Colon (tissue), 2 donors: ENCODE data around the gene ZBTB44.
"Not testable (repeated sequence)": the region's sequence is repeated elsewhere in the genome, so short reads cannot be mapped to it uniquely, and the experiment has no call there.

ENCODE experiments used
- FAIRE-seq: peaks from 2 replicates; lab custom pipeline; 2012; peaks lifted over from hg19 to GRCh38; lab: Jason Lieb, UNC
- donor health status: control.
- donor health status: control.

ZBTB44 gene

GRCh38 chr11:130249929-130250328, 64.8 kb downstream of the ZBTB44 start:
- not testable (repeated sequence) for FAIRE-seq

- no peak for FAIRE-seq
Measured at GRCh38 chr11:130249371-130249770, 65.3 kb downstream of the ZBTB44 start.

GRCh38 chr11:130247319-130247718, 67.4 kb downstream of the ZBTB44 start:
- no peak for FAIRE-seq

GRCh38 chr11:130246738-130247137, 68.0 kb downstream of the ZBTB44 start:
- no peak for FAIRE-seq

- no peak for FAIRE-seq
Measured at GRCh38 chr11:130246270-130246669, 68.4 kb downstream of the ZBTB44 start.

- FAIRE-seq, result not testable (repeated sequence)
Measured at GRCh38 chr11:130245375-130245774, 69.3 kb downstream of the ZBTB44 start.

GRCh38 chr11:130244848-130245247, 69.9 kb downstream of the ZBTB44 start:
- no peak for FAIRE-seq

- FAIRE-seq, result no peak
Measured at GRCh38 chr11:130243816-130244215, 70.9 kb downstream of the ZBTB44 start.

- FAIRE-seq, result no peak
Measured at GRCh38 chr11:130241713-130242112, 73.0 kb downstream of the ZBTB44 start.

GRCh38 chr11:130237282-130238006, 77.3 kb downstream of the ZBTB44 start:
- FAIRE-seq, result no peak

GRCh38 chr11:130234315-130234714, 80.4 kb downstream of the ZBTB44 start:
- FAIRE-seq, result no peak

- FAIRE-seq, result not testable (repeated sequence)
Measured at GRCh38 chr11:130233888-130234287, 80.8 kb downstream of the ZBTB44 start.

GRCh38 chr11:130233486-130233885, 81.2 kb downstream of the ZBTB44 start:
- not testable (repeated sequence) for FAIRE-seq

- no peak for FAIRE-seq
Measured at GRCh38 chr11:130227373-130227772, 87.3 kb downstream of the ZBTB44 start.

GRCh38 chr11:130223291-130223971, 91.3 kb downstream of the ZBTB44 start:
- FAIRE-seq, result no peak

- FAIRE-seq, result no peak
Measured at GRCh38 chr11:130220311-130221035, 94.2 kb downstream of the ZBTB44 start.

GRCh38 chr11:130219148-130219547, 95.6 kb downstream of the ZBTB44 start:
- FAIRE-seq, result no peak

- no peak for FAIRE-seq
Measured at GRCh38 chr11:130218501-130219070, 96.1 kb downstream of the ZBTB44 start.

- no peak for FAIRE-seq
Measured at GRCh38 chr11:130217133-130218031, 97.3 kb downstream of the ZBTB44 start.

- FAIRE-seq, result no peak
Measured at GRCh38 chr11:130216591-130217132, 98.1 kb downstream of the ZBTB44 start.

GRCh38 chr11:130216221-130216550, 98.5 kb downstream of the ZBTB44 start:
- no peak for FAIRE-seq
